Thymus (tissue), 14 donors: ENCODE results near the gene DLG5. TPM values are rescaled to one million over a fixed set of nuclear protein-coding genes. Genes with fewer than 3 reads are reported as not detected.

ENCODE experiments used
- DNase-seq, 9 donors: peaks; one replicate each; pipeline ENCODE4 v3.0.0-alpha.2; 2013; ENCODE audit warnings: low spot score in 9 of 9, low read depth in 6 of 9, missing footprints in 1 of 9
- H3K27ac ChIP-seq, 2 donors: one replicate each; pipeline ENCODE4 v1.5.1; 2013; ENCODE audit warnings: control low read depth in 1 of 2, low read depth in 1 of 2, low read length in 1 of 2, mild to moderate bottlenecking in 1 of 2, moderate library complexity in 1 of 2
- H3K27me3 ChIP-seq, 2 donors: one replicate each; pipeline ENCODE4 v1.5.1; 2013; ENCODE audit warnings: low read length in 1 of 2; ENCODE audit not compliant: control insufficient read depth in 2 of 2, insufficient read depth in 1 of 2
- H3K36me3 ChIP-seq, 2 donors: one replicate each; pipeline ENCODE4 v1.5.1; 2013; ENCODE audit warnings: low read length in 1 of 2, mild to moderate bottlenecking in 1 of 2, moderate library complexity in 1 of 2; ENCODE audit not compliant: control insufficient read depth in 2 of 2, insufficient read depth in 2 of 2
- H3K4me1 ChIP-seq, 2 donors: one replicate each; pipeline ENCODE4 v1.5.1; 2013; ENCODE audit warnings: low read length in 2 of 2; ENCODE audit not compliant: control insufficient read depth in 2 of 2, insufficient read depth in 2 of 2
- H3K4me3 ChIP-seq, 2 donors: one replicate each; pipeline ENCODE4 v1.5.1; 2013; ENCODE audit warnings: low read length in 2 of 2, control low read depth in 1 of 2, mild to moderate bottlenecking in 1 of 2
- H3K9me3 ChIP-seq, 2 donors: one replicate each; pipeline ENCODE4 v1.5.1; 2013; ENCODE audit warnings: low read length in 1 of 2, mild to moderate bottlenecking in 1 of 2; ENCODE audit not compliant: control insufficient read depth in 2 of 2, insufficient read depth in 1 of 2
- WGBS: extraction: QIAGEN DNeasy Blood & Tissue Kit; methylation state at CpG from one replicate; pipeline ENCODE4 v1.1.7; 2013; 5-methylcytosine and 5-hydroxymethylcytosine counted together
- long read RNA-seq, 10 donors: transcript quantifications; one replicate each; lab custom pipeline, GENCODE V29; 2026
- polyA plus RNA-seq: library from polyadenylated mRNA; stranded (reverse); fragments of 200-250 nt; gene quantifications from one replicate; pipeline ENCODE4 v1.2.3, GENCODE V29; 2013
- total RNA-seq: library from RNA; stranded (reverse); fragments of 120-200 nt; gene quantifications from one replicate; pipeline ENCODE4 v1.2.4, GENCODE V29; 2013
- donor health status: healthy.

Gene DLG5
- 6.6 TPM for total RNA-seq
- polyA plus RNA-seq = 25.8 TPM
- long read RNA-seq, donor 1 = 0 reads
- long read RNA-seq, donor 2 = 0 reads
- long read RNA-seq, donor 3, partial matches to known transcripts = 10,438 of 10,922 reads
- long read RNA-seq, donor 3, other reads (novel, unspliced or antisense) = 483 of 10,922 reads
- long read RNA-seq, donor 4 = 0 reads
- long read RNA-seq, donor 5, partial matches to known transcripts = 16,719 of 18,236 reads
- long read RNA-seq, donor 5, other reads (novel, unspliced or antisense) = 1,517 of 18,236 reads
- long read RNA-seq, donor 6 = 0 reads
- long read RNA-seq, donor 7 = 0 reads
- long read RNA-seq, donor 8 = 0 reads
- long read RNA-seq, donor 9 = 0 reads
- long read RNA-seq, donor 10, partial matches to known transcripts = 5,203 of 5,577 reads
- long read RNA-seq, donor 10, other reads (novel, unspliced or antisense) = 373 of 5,577 reads

- Histone ChIP-seq H3K27me3 (peaks cover 35 to 64% of the 10 kb centered on the region in 2 donors), H3K27ac (peak within 1 kb of the TSS in 1 of 2 donors; percentile 46), H3K9me3 (no peaks in the 10 kb centered on the region), H3K4me1 (peaks cover 0 to 11% of the 10 kb centered on the region in 2 donors), H3K4me3 (peak within 1 kb of the TSS; percentile 39 to 72), H3K36me3 (no peaks in the 10 kb centered on the region)
- under 1% methylated on average over 91 of the region's 95 CpGs for WGBS
- DNase-seq = peak in 2 of 9 donors; percentile 20 to 22
Measured at GRCh38 chr10:77926566-77927401, at the start of gene DLG5. TSS of gene DLG5 (minus strand) at chr10:77926755. CDS start at chr10:77926520, 235 bp downstream.

- Histone ChIP-seq H3K27ac (no peak overlapping the region), H3K36me3 (peaks cover 40 to 43% of the 10 kb centered on the region in 2 donors), H3K27me3 (no peaks in the 10 kb centered on the region), H3K4me1 (no peaks in the 10 kb centered on the region), H3K9me3 (no peaks in the 10 kb centered on the region), H3K4me3 (no peak overlapping the region)
- no peak for DNase-seq
- 98% methylated on average over 9 of the region's 9 CpGs for WGBS
Measured at GRCh38 chr10:77975086-77975666, 48.6 kb upstream of the DLG5 start.

GRCh38 chr10:77974396-77975074 is 48.0 kb upstream of the DLG5 start:
- H3K9me3 ChIP-seq = no peaks in the 10 kb centered on the region
- DNase-seq = no peak
- no peaks in the 10 kb centered on the region for H3K4me1 ChIP-seq
- WGBS = 91% methylated on average over 8 of the region's 8 CpGs
- H3K36me3 ChIP-seq = peaks cover 34 to 37% of the 10 kb centered on the region in 2 donors
- H3K27me3 ChIP-seq = no peaks in the 10 kb centered on the region
- H3K27ac ChIP-seq = no peak overlapping the region
- no peak overlapping the region for H3K4me3 ChIP-seq

GRCh38 chr10:77973276-77973675 is 46.7 kb upstream of the DLG5 start:
- Histone ChIP-seq H3K27ac (no peak overlapping the region), H3K9me3 (no peaks in the 10 kb centered on the region), H3K36me3 (peaks cover 23 to 25% of the 10 kb centered on the region in 2 donors), H3K4me3 (no peak overlapping the region), H3K4me1 (no peaks in the 10 kb centered on the region), H3K27me3 (no peaks in the 10 kb centered on the region)
- DNase-seq = no peak
- WGBS = 97% methylated on average over 5 of the region's 5 CpGs

GRCh38 chr10:77972148-77972547 is 45.6 kb upstream of the DLG5 start:
- peaks cover 13 to 14% of the 10 kb centered on the region in 2 donors for H3K36me3 ChIP-seq
- no peaks in the 10 kb centered on the region for H3K27me3 ChIP-seq
- no peak overlapping the region for H3K4me3 ChIP-seq
- H3K27ac ChIP-seq = no peak overlapping the region
- H3K9me3 ChIP-seq = no peaks in the 10 kb centered on the region
- WGBS = 94% methylated on average over 5 of the region's 5 CpGs
- DNase-seq = no peak
- no peaks in the 10 kb centered on the region for H3K4me1 ChIP-seq

- H3K27ac ChIP-seq = peak overlapping the region in 1 of 2 donors; percentile 11
- no peak for DNase-seq
- WGBS = 98% methylated on average over 3 of the region's 3 CpGs
- peaks cover 10% of the 10 kb centered on the region in 2 donors for H3K36me3 ChIP-seq
- H3K27me3 ChIP-seq = no peaks in the 10 kb centered on the region
- H3K9me3 ChIP-seq = no peaks in the 10 kb centered on the region
- H3K4me3 ChIP-seq = no peak overlapping the region
- H3K4me1 ChIP-seq = no peaks in the 10 kb centered on the region
Measured at GRCh38 chr10:77971804-77972144, 45.2 kb upstream of the DLG5 start.

- Histone ChIP-seq H3K4me1 (no peaks in the 10 kb centered on the region), H3K27ac (peak overlapping the region; percentile 1 to 11), H3K27me3 (no peaks in the 10 kb centered on the region), H3K4me3 (no peak overlapping the region), H3K36me3 (peaks cover 5 to 8% of the 10 kb centered on the region in 2 donors), H3K9me3 (no peaks in the 10 kb centered on the region)
- 70% methylated on average over 7 of the region's 7 CpGs for WGBS
- peak in 3 of 9 donors; percentile 4 to 21 (median 4) for DNase-seq
Measured at GRCh38 chr10:77970869-77971803, 44.6 kb upstream of the DLG5 start.

GRCh38 chr10:77969114-77969513 is 42.6 kb upstream of the DLG5 start:
- DNase-seq = no peak
- WGBS = 96% methylated on average over 4 of the region's 4 CpGs
- no peaks in the 10 kb centered on the region for H3K36me3 ChIP-seq
- H3K27ac ChIP-seq = peak overlapping the region in 1 of 2 donors; percentile 49
- peaks cover 0 to under 1% of the 10 kb centered on the region in 2 donors for H3K9me3 ChIP-seq
- H3K27me3 ChIP-seq = no peaks in the 10 kb centered on the region
- H3K4me1 ChIP-seq = no peaks in the 10 kb centered on the region
- H3K4me3 ChIP-seq = no peak overlapping the region
